Measurements from ENCODE around the gene CCDC87. TPM values are rescaled to one million over a fixed set of nuclear protein-coding genes. Genes with fewer than 3 reads are reported as not detected.

Gene CCDC87
- total and polyA plus RNA-seq, 2 of the 8 experiments (the other 6 are each of a cell fraction or from before 2014, with no cell fraction given): 0.32 to 0.99 TPM

DNA sequence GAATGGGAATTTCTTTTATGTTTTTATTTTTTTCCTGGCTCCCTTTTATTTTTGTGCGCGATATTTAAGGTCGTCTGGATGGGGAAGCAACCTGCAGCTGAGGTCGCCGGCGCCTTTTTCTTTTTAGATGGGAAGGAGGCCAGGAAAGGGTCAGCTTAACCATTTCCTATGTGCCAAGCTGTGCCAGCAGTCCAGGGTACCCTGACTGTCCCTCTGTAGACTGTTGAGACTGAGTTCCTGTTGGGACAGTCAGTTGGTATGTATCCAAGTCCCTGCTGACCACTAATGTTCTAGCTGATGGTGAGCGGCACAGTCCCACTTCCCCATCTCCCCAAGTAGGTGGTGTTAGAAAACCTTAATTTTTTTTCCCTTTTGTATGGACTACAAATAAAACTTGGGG, 34.1 kb upstream of the CCDC87 start (continued):
- TF ChIP-seq, protein P1, sequence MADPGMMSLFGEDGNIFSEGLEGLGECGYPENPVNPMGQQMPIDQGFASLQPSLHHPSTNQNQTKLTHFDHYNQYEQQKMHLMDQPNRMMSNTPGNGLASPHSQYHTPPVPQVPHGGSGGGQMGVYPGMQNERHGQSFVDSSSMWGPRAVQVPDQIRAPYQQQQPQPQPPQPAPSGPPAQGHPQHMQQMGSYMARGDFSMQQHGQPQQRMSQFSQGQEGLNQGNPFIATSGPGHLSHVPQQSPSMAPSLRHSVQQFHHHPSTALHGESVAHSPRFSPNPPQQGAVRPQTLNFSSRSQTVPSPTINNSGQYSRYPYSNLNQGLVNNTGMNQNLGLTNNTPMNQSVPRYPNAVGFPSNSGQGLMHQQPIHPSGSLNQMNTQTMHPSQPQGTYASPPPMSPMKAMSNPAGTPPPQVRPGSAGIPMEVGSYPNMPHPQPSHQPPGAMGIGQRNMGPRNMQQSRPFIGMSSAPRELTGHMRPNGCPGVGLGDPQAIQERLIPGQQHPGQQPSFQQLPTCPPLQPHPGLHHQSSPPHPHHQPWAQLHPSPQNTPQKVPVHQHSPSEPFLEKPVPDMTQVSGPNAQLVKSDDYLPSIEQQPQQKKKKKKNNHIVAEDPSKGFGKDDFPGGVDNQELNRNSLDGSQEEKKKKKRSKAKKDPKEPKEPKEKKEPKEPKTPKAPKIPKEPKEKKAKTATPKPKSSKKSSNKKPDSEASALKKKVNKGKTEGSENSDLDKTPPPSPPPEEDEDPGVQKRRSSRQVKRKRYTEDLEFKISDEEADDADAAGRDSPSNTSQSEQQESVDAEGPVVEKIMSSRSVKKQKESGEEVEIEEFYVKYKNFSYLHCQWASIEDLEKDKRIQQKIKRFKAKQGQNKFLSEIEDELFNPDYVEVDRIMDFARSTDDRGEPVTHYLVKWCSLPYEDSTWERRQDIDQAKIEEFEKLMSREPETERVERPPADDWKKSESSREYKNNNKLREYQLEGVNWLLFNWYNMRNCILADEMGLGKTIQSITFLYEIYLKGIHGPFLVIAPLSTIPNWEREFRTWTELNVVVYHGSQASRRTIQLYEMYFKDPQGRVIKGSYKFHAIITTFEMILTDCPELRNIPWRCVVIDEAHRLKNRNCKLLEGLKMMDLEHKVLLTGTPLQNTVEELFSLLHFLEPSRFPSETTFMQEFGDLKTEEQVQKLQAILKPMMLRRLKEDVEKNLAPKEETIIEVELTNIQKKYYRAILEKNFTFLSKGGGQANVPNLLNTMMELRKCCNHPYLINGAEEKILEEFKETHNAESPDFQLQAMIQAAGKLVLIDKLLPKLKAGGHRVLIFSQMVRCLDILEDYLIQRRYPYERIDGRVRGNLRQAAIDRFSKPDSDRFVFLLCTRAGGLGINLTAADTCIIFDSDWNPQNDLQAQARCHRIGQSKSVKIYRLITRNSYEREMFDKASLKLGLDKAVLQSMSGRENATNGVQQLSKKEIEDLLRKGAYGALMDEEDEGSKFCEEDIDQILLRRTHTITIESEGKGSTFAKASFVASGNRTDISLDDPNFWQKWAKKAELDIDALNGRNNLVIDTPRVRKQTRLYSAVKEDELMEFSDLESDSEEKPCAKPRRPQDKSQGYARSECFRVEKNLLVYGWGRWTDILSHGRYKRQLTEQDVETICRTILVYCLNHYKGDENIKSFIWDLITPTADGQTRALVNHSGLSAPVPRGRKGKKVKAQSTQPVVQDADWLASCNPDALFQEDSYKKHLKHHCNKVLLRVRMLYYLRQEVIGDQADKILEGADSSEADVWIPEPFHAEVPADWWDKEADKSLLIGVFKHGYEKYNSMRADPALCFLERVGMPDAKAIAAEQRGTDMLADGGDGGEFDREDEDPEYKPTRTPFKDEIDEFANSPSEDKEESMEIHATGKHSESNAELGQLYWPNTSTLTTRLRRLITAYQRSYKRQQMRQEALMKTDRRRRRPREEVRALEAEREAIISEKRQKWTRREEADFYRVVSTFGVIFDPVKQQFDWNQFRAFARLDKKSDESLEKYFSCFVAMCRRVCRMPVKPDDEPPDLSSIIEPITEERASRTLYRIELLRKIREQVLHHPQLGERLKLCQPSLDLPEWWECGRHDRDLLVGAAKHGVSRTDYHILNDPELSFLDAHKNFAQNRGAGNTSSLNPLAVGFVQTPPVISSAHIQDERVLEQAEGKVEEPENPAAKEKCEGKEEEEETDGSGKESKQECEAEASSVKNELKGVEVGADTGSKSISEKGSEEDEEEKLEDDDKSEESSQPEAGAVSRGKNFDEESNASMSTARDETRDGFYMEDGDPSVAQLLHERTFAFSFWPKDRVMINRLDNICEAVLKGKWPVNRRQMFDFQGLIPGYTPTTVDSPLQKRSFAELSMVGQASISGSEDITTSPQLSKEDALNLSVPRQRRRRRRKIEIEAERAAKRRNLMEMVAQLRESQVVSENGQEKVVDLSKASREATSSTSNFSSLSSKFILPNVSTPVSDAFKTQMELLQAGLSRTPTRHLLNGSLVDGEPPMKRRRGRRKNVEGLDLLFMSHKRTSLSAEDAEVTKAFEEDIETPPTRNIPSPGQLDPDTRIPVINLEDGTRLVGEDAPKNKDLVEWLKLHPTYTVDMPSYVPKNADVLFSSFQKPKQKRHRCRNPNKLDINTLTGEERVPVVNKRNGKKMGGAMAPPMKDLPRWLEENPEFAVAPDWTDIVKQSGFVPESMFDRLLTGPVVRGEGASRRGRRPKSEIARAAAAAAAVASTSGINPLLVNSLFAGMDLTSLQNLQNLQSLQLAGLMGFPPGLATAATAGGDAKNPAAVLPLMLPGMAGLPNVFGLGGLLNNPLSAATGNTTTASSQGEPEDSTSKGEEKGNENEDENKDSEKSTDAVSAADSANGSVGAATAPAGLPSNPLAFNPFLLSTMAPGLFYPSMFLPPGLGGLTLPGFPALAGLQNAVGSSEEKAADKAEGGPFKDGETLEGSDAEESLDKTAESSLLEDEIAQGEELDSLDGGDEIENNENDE (IDR thresholded peaks at IDR 0.05; ENCODE audit: insufficient replicate concordance, low read length): no peak
- TF ChIP-seq SRF (IDR thresholded peaks at IDR 0.05; ENCODE audit: low read depth, low read length): no peak
- TF ChIP-seq POLR2A (IDR thresholded peaks at IDR 0.05; ENCODE audit: control extremely low read depth in 1 of 2, low read depth in 2 of 2, low read length in 2 of 2): no peak
- TF ChIP-seq TAF1 (IDR thresholded peaks at IDR 0.05; ENCODE audit: low read depth, low read length): no peak
- no peak for TF ChIP-seq GABPA (IDR thresholded peaks at IDR 0.05; ENCODE audit: borderline replicate concordance, insufficient read depth, low read length)
- no peak for TF ChIP-seq RAD21 (IDR thresholded peaks at IDR 0.05 in 1 of 2, conservative IDR thresholded peaks at IDR 0.05 in 1 of 2; ENCODE audit: low read depth in 2 of 2, low read length in 2 of 2)
